ENCODE data around the gene FYCO1.

Gene FYCO1

GRCh38 chr3:45885979-45886705 lies 109.5 kb downstream of the FYCO1 start, which contains the start of gene CCR9:
Gene CCR9 (plus strand): TSS chr3:45886543. CDS start chr3:45894934, 8,391 bp downstream.
- DNase-seq (ENCODE audit: low read depth, low spot score), result no peak
- H3K4me3 ChIP-seq (ENCODE audit: low read depth, low read length), result no peak within 1 kb of the TSS
- in situ Hi-C loops (cut with HindIII; ENCODE audit: low sequenced_read_pairs), result no loop called here
- TF ChIP-seq, protein P1, sequence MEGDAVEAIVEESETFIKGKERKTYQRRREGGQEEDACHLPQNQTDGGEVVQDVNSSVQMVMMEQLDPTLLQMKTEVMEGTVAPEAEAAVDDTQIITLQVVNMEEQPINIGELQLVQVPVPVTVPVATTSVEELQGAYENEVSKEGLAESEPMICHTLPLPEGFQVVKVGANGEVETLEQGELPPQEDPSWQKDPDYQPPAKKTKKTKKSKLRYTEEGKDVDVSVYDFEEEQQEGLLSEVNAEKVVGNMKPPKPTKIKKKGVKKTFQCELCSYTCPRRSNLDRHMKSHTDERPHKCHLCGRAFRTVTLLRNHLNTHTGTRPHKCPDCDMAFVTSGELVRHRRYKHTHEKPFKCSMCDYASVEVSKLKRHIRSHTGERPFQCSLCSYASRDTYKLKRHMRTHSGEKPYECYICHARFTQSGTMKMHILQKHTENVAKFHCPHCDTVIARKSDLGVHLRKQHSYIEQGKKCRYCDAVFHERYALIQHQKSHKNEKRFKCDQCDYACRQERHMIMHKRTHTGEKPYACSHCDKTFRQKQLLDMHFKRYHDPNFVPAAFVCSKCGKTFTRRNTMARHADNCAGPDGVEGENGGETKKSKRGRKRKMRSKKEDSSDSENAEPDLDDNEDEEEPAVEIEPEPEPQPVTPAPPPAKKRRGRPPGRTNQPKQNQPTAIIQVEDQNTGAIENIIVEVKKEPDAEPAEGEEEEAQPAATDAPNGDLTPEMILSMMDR (IDR thresholded peaks at IDR 0.05; ENCODE audit: low read depth, low read length), result no peak

- TF ChIP-seq, protein P1 (IDR thresholded peaks at IDR 0.05; ENCODE audit: low read depth, low read length), result no peak
- DNase-seq (ENCODE audit: low read depth, low spot score), result no peak
- no peak overlapping the region for H3K4me3 ChIP-seq (ENCODE audit: low read depth, low read length)
- in situ Hi-C loops (cut with HindIII; ENCODE audit: low sequenced_read_pairs), result no loop called here
Observed at GRCh38 chr3:45884368-45885201, 111.0 kb downstream of the FYCO1 start.

DNA sequence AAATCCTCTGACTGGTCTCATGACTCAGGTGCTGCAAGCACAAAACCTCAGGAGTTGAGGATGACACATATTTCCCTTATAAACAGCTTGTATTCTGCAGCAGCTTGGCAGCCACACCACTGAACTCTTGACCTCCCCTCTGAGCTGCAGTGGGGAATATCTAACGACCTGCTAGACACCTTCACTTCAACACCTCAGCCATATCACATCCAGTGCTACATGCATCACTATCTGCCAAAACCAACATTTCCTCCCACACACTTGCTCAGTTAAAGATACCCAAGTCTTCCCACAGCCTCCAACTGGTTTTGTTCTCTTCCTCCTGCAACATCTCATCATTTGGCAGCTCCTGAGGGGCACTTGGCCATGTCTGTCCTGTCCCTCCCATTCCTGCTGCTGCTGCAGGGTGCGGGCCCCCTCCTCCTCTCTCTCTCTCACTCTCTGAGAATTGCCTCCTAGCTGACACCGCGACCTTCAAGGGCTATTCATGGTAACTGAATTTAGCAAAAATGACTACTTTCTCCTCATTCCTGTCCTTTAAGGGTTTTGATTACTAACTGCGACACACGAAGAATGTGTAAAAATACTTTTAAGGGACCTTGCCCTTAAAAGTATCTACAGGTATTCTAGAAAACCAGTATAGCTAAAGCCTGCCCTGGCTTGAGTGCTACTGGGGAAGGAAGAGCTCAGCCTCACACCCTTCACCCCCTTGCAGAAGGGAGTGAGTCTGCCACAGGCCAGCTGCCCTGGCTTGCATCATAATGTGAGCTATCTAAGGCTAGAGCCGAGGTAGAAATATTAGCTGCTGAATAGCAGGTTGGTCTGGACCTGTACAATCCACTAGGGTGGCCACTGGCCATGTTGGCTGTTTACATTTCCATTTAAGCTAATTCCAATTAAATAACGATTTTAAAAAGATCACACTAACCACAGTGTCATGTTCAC lies 114.3 kb downstream of the FYCO1 start:
- in situ Hi-C loops (cut with HindIII; ENCODE audit: low sequenced_read_pairs), result no loop called here
- H3K4me3 ChIP-seq (ENCODE audit: low read depth, low read length), result no peak overlapping the region
- DNase-seq (ENCODE audit: low read depth, low spot score), result no peak
- TF ChIP-seq, protein P1 (IDR thresholded peaks at IDR 0.05; ENCODE audit: low read depth, low read length), result no peak

GRCh38 chr3:45880725-45881077 lies 114.9 kb downstream of the FYCO1 start:
- TF ChIP-seq, protein P1 (IDR thresholded peaks at IDR 0.05; ENCODE audit: low read depth, low read length), result no peak
- DNase-seq (ENCODE audit: low read depth, low spot score), result no peak
- H3K4me3 ChIP-seq (ENCODE audit: low read depth, low read length), result no peak overlapping the region
- in situ Hi-C loops (cut with HindIII; ENCODE audit: low sequenced_read_pairs), result no loop called here

DNA sequence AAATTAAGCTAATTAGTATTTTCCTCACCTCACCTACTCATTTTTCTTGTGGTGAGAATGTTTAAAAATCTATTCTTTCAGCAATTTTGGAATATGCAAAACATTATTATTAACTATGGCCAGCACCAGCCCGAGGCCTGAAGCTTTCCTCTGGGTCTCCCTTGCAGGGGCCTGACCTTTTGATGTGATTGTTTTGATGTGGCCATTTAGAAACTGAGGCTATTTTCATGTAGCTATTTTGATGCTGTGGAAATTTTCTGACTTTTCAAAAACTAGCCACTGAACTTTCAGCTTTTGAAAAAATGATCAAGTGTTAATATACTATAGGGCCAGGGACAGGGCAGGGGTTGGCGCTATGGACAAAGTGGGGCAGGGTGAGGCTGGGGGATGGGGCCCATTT lies 117.5 kb downstream of the FYCO1 start:
- DNase-seq (ENCODE audit: low read depth, low spot score), result no peak
- H3K4me3 ChIP-seq (ENCODE audit: low read depth, low read length), result no peak overlapping the region
- in situ Hi-C loops (cut with HindIII; ENCODE audit: low sequenced_read_pairs), result no loop called here
- TF ChIP-seq, protein P1 (IDR thresholded peaks at IDR 0.05; ENCODE audit: low read depth, low read length), result no peak

Measured in astrocyte of the spinal cord (primary cell).